Epithelial cell of proximal tubule (primary cell): ENCODE measurements around the gene CACNA1H. TPM values are rescaled to one million over a fixed set of nuclear protein-coding genes. Genes with fewer than 3 reads are reported as not detected.

Experiments used
- DNase-seq: peaks from one replicate; pipeline ENCODE4 v3.0.0-alpha.2; 2011; ENCODE audit warnings: low read depth
- H3K4me3 ChIP-seq: 2 replicates; pipeline ENCODE4 v1.5.1; 2011; ENCODE audit warnings: low read depth, mild to moderate bottlenecking, low read length
- CTCF ChIP-seq: conservative IDR thresholded peaks from 2 replicates; pipeline ENCODE4 v1.5.1; 2012; ENCODE audit warnings: low read depth, mild to moderate bottlenecking, low read length
- total RNA-seq: library from RNA; depleted of rRNA; stranded (reverse); fragments of >200 nt; gene quantifications from 2 replicates; pipeline ENCODE4 v1.2.3, GENCODE V29; 2015

The CACNA1H gene
- total RNA-seq, 1 donor from 2014 or later: 0.29 TPM

GRCh38 chr16:1204933-1205332 lies 52.0 kb downstream of the CACNA1H start:
- no peak overlapping the region for H3K4me3 ChIP-seq
- DNase-seq: no peak
- no peak for TF ChIP-seq CTCF

GRCh38 chr16:1206326-1206725 lies 53.4 kb downstream of the CACNA1H start:
- no peak for TF ChIP-seq CTCF
- DNase-seq: no peak
- H3K4me3 ChIP-seq: no peak overlapping the region

- TF ChIP-seq CTCF: no peak
- no peak overlapping the region for H3K4me3 ChIP-seq
- no peak for DNase-seq
These were observed 53.9 kb downstream of the CACNA1H start for GRCh38 chr16:1206786-1207185.

GRCh38 chr16:1208239-1208830 lies 55.4 kb downstream of the CACNA1H start:
- no peak for TF ChIP-seq CTCF
- DNase-seq: no peak
- H3K4me3 ChIP-seq: no peak overlapping the region

GRCh38 chr16:1209081-1209480 lies 56.2 kb downstream of the CACNA1H start:
- TF ChIP-seq CTCF: no peak
- H3K4me3 ChIP-seq: no peak overlapping the region
- DNase-seq: no peak

GRCh38 chr16:1210461-1210860 lies 57.6 kb downstream of the CACNA1H start:
- H3K4me3 ChIP-seq: no peak overlapping the region
- no peak for TF ChIP-seq CTCF
- no peak for DNase-seq
